GM13976 (cell line): ENCODE data around the gene TMEM40.
"Not testable (repeated sequence)": the region's sequence is repeated elsewhere in the genome, so short reads cannot be mapped to it uniquely, and the experiment has no call there.

Experiments used
- DNase-seq: peaks from one replicate; pipeline ENCODE4 v3.0.0; 2012; ENCODE audit warnings: low spot score
- in situ Hi-C: fragments of 300-500 bp; cut with MboI; formaldehyde crosslinking; loops from one replicate; pipeline ENCODE4 v1.12.0; 2022; ENCODE audit warnings: low sequenced_read_pairs, mixed read lengths, inconsistent platforms; ENCODE audit not compliant: unreplicated experiment
- TF ChIP-seq, protein P1 (sequence below): IDR thresholded peaks from 2 replicates; pipeline ENCODE4 v1.5.1; 2012; ENCODE audit warnings: borderline replicate concordance, mild to moderate bottlenecking; ENCODE audit not compliant: insufficient read depth; ENCODE audit errors: extremely low read depth, missing control alignments, control extremely low read depth

TMEM40 gene

DNA sequence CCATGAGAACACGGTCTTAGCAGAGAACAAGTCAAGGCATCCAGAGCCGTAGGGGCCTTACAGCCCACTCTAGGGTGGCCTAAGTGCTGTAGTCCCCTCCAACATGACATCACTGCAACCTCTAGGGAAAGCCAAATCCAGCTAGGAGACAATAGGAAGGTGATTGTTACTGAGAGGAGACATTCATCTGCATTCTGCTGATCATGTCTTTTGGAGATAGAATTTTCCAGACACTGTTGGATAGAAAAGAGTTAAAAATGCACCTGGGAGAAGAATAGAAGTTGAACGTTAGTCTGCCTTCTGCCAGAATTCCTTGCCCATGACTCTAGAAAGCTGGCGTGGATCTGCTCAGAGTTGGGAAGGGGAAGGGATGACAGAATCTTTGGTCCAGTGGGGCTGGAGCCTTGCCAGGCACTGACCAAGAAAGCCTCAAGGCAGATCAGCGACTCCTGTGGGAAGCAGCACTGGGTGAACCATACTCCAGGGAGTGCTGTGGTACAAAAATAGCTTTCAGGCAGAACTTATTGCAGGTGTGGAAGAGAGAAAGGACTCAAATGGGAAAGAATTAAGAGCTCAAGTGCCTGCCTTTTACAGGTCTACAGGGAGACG lies 50.4 kb downstream of the TMEM40 start:
- in situ Hi-C loops, result no loop called here
- no peak for DNase-seq
- TF ChIP-seq, protein P1, sequence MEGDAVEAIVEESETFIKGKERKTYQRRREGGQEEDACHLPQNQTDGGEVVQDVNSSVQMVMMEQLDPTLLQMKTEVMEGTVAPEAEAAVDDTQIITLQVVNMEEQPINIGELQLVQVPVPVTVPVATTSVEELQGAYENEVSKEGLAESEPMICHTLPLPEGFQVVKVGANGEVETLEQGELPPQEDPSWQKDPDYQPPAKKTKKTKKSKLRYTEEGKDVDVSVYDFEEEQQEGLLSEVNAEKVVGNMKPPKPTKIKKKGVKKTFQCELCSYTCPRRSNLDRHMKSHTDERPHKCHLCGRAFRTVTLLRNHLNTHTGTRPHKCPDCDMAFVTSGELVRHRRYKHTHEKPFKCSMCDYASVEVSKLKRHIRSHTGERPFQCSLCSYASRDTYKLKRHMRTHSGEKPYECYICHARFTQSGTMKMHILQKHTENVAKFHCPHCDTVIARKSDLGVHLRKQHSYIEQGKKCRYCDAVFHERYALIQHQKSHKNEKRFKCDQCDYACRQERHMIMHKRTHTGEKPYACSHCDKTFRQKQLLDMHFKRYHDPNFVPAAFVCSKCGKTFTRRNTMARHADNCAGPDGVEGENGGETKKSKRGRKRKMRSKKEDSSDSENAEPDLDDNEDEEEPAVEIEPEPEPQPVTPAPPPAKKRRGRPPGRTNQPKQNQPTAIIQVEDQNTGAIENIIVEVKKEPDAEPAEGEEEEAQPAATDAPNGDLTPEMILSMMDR, result no peak

DNA sequence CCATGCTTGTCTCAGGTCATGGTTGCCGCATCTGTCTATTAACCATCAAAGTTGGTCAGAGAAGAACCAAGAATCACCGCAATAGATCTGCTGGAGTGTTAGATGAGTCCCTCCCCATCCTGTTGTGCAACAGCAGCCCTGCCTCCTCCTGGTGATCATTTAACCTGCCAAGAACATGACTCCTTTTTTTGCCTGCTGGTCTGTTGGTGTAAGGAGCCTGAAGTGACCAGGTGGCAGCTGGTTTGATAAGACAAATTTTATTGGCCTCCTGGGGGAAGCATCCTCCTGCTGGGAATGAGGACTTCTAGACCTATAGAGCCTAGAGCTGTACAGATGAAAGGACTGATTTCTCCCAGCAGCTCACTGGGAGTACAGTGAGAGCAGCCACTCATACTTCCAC lies 51.6 kb downstream of the TMEM40 start:
- in situ Hi-C loops, result no loop called here
- no peak for DNase-seq
- TF ChIP-seq, protein P1, result no peak

- TF ChIP-seq, protein P1, result peak; percentile 88
- peak; percentile 76 for DNase-seq
- in situ Hi-C loops, result no loop called here
Measured at GRCh38 chr3:12706504-12707253, 52.4 kb downstream of the TMEM40 start.

GRCh38 chr3:12705981-12706380 lies 53.1 kb downstream of the TMEM40 start:
- in situ Hi-C loops, result no loop called here
- TF ChIP-seq, protein P1, result no peak
- DNase-seq, result no peak

DNA sequence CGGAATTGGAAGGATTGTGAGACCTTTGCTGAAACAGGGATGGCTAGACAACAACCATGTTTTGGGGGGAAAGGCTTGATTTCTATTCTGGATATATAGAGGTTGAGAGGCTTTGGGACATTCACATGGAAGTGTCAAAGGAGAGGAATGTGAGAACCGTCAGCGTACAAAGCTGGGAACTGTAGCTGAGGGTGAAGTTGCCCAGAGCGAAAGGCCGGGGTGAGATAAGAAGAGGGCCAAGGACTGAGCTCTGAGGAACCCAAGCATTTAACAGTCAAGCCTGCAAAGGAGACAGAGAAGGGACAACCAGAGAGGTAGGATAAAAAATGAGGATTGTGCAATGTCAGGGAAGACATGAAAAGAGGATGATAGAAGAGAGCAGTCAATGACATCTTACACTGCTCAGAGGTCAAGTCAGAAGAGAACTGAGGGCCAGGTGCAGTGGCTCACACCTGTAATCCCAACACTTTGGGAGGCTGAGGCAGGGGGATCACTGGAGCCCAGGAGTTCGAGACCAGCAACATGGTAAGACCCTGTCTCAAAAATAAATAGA lies 53.6 kb downstream of the TMEM40 start:
- DNase-seq, result no peak
- in situ Hi-C loops, result no loop called here
- TF ChIP-seq, protein P1, result no peak

DNA sequence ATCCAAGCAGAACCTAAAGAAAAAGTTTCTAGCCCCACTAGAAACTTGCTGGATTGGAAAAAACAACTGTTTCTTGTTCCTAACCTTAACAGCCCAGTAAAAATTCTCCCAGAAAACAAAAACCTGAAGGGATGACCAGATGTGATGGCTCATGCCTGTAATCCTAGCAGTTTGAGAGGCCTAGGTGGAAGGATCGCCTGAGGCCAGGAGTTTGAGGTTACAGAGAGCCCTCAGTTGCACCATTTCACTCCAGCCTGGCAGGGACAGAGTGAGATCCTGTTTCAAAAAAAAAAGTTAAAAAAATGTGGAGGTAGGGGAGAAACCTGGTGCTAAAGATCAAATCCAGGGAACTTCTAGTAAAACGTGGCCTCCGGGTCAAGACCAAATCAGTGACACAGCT lies 56.6 kb downstream of the TMEM40 start:
- TF ChIP-seq, protein P1, result no peak
- in situ Hi-C loops, result no loop called here
- DNase-seq, result no peak

GRCh38 chr3:12701601-12702000 lies 57.5 kb downstream of the TMEM40 start:
- DNase-seq, in situ Hi-C loops: not testable (repeated sequence)
